Breast epithelium (tissue), 3 donors: ENCODE results near the gene POLR3K.

Source experiments
- POLR2A ChIP-seq: fragments of 450-650 bp; IDR thresholded peaks from one replicate; pipeline ENCODE4 v1.6.1; 2016; ENCODE audit warnings: antibody characterized with exemption, mild to moderate bottlenecking, moderate library complexity
- POLR2AphosphoS5 ChIP-seq, 3 donors: sonication (generic); formaldehyde crosslinking; IDR thresholded peaks; one replicate each; pipeline ENCODE4 v1.6.1; 2017; ENCODE audit warnings: antibody characterized with exemption in 3 of 3
- TF ChIP-seq, protein P1 (sequence below), 3 donors: fragments of 450-650 bp; IDR thresholded peaks; one replicate each; pipeline ENCODE4 v1.5.1; 2016 to 2017; ENCODE audit warnings: antibody characterized with exemption in 3 of 3, mild to moderate bottlenecking in 3 of 3, moderate library complexity in 3 of 3

DNA sequence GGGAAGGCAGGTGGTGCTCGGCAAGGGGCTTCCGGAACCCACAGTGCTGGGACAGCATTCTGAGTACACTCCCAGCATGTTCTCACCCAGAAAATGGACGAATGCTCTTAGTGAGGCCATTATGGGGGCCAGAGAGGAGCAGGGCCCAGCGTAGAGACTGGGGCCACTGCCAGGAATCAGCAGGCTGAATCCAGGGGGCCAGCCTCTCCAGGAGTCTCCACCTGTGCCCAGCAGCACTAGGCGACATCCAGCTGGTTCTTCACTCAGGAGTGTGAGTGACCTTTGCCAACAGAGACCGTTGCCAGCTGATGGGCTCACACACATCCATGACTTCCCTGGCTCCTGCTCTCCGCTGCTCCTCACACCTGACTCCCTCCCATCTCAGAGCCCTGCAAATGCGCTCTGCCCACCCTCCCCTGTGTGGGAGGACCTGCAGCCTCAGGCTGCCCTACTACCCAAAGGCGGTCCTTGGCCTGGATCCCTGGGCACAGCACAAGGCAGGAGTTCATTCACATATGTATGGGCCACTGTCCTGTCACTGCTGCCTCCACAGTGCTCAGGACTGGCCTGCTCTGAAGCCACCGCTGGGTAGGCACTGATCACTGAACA is 13.9 kb upstream of the POLR3K start:
- TF ChIP-seq, protein P1, sequence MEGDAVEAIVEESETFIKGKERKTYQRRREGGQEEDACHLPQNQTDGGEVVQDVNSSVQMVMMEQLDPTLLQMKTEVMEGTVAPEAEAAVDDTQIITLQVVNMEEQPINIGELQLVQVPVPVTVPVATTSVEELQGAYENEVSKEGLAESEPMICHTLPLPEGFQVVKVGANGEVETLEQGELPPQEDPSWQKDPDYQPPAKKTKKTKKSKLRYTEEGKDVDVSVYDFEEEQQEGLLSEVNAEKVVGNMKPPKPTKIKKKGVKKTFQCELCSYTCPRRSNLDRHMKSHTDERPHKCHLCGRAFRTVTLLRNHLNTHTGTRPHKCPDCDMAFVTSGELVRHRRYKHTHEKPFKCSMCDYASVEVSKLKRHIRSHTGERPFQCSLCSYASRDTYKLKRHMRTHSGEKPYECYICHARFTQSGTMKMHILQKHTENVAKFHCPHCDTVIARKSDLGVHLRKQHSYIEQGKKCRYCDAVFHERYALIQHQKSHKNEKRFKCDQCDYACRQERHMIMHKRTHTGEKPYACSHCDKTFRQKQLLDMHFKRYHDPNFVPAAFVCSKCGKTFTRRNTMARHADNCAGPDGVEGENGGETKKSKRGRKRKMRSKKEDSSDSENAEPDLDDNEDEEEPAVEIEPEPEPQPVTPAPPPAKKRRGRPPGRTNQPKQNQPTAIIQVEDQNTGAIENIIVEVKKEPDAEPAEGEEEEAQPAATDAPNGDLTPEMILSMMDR (IDR thresholded peaks at IDR 0.05), result no peak
- TF ChIP-seq POLR2A (no peak), POLR2AphosphoS5 (IDR thresholded peaks at IDR 0.05) (no peak)
